GM12892 (cell line): ENCODE data around the gene PCTP. TPM values are rescaled to one million over a fixed set of nuclear protein-coding genes. Genes with fewer than 3 reads are reported as not detected.

Experiments
- DNase-seq: peaks from one replicate; pipeline ENCODE4 v3.0.0; 2011; ENCODE audit not compliant: insufficient read length
- FAIRE-seq: peaks from 2 replicates; lab custom pipeline; 2011; peaks lifted over from hg19 to GRCh38; lab: Jason Lieb, UNC
- POLR2A ChIP-seq: IDR thresholded peaks from 2 replicates; pipeline ENCODE4 v1.6.1; 2011; ENCODE audit warnings: low read depth, low read length, control low read depth
- POLR2AphosphoS5 ChIP-seq: IDR thresholded peaks from 2 replicates; pipeline ENCODE4 v1.6.1; 2011; ENCODE audit warnings: low read depth, low read length, control low read depth
- TAF1 ChIP-seq: IDR thresholded peaks from 2 replicates; pipeline ENCODE4 v1.6.1; 2011; ENCODE audit warnings: low read depth, mild to moderate bottlenecking, control low read depth, low read length, borderline replicate concordance
- polyA plus RNA-seq: library from polyadenylated mRNA; unstranded; fragments of >200 nt; gene quantifications from one replicate; pipeline ENCODE4 v1.2.1, GENCODE V29; 2012; ENCODE audit warnings: missing spikeins, inconsistent platforms; ENCODE audit not compliant: missing spikeins

PCTP gene
- polyA plus RNA-seq = 9.2 TPM

GRCh38 chr17:55750750-55751657, at the start of gene PCTP:
Gene PCTP (plus strand): TSS chr17:55751051. CDS start chr17:55751104, 53 bp downstream.
- TF ChIP-seq POLR2AphosphoS5 (no peak), POLR2A (peak; percentile 46; the same call in 1 of the 2 replicates), TAF1 (no peak)
- DNase-seq (peak; percentile 76), FAIRE-seq (peak; percentile 84)

DNA sequence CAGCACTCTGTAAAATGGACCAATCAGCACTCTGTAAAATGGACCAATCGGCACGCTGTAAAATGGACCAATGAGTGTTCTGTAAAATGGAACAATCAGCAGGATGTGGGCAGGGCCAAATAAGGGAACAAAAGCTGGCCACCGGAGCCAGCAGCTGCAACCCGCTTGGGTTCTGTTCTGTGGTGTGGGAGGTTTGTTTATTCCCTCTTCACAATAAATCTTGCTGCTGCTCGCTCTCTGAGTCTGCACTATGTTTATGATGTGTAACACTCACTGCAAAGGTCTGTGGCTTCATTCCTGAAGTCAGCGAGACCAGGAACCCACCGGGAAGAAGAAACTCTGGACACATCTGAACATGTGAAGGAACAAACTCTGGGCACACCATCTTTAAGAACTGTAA, 48.7 kb upstream of the PCTP start:
- TF ChIP-seq POLR2A = no peak
- TF ChIP-seq POLR2AphosphoS5 = no peak
- no peak for TF ChIP-seq TAF1
- FAIRE-seq (no peak), DNase-seq (no peak)

- peak; percentile 9 for FAIRE-seq
- DNase-seq = no peak
These were observed 46.5 kb upstream of the PCTP start for GRCh38 chr17:55704401-55704800.

GRCh38 chr17:55705847-55706246, 45.0 kb upstream of the PCTP start:
- no peak for DNase-seq
- TF ChIP-seq TAF1 (no peak), POLR2AphosphoS5 (no peak), POLR2A (no peak)
- FAIRE-seq = no peak

More at GRCh38 chr17:55704401-55704800, 46.5 kb upstream of the PCTP start:
- no peak for TF ChIP-seq TAF1
- no peak for TF ChIP-seq POLR2A
- no peak for TF ChIP-seq POLR2AphosphoS5

- FAIRE-seq (no peak), DNase-seq (no peak)
- TF ChIP-seq POLR2AphosphoS5 = no peak
- TF ChIP-seq POLR2A = no peak
- TF ChIP-seq TAF1 = no peak
These were observed 43.8 kb upstream of the PCTP start for GRCh38 chr17:55706808-55707773.

DNA sequence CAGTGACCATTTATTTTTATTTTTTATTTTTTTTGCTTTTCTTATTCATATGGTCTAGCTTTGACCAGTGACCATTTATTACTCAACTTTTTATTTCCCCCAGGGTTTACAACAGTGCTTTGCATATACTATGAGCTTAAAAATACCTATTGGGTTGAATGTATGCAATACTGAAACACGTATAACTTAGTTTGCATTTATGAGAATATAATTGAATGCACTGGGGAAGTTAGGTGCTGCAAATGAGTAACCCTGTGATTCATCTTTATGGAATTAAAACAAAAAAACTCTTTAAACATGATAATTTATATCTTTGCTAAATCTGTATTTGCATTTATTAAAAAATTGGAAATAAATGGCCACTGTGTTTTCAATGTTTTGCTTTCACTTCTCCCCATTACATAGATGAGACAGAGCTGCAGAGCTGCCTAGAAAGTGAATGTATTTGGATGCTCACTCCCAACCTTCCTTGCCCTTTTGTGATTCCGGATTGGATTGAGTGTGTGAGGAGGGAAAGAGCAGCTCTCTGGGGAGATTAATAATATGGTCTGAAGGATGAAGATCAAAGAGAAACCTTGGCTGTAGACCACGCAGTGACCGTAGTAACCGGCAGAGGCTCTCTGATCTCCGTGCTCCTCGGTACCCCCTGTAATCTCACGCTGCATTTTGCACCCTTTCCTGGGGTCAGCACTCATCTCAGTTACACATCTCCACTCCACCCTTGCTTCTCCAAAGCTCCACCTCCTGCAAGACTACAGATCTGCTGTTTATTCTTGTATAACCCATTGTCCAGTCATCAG, 42.5 kb upstream of the PCTP start:
- TF ChIP-seq POLR2A (no peak), TAF1 (no peak), POLR2AphosphoS5 (no peak)
- no peak for FAIRE-seq

DNA sequence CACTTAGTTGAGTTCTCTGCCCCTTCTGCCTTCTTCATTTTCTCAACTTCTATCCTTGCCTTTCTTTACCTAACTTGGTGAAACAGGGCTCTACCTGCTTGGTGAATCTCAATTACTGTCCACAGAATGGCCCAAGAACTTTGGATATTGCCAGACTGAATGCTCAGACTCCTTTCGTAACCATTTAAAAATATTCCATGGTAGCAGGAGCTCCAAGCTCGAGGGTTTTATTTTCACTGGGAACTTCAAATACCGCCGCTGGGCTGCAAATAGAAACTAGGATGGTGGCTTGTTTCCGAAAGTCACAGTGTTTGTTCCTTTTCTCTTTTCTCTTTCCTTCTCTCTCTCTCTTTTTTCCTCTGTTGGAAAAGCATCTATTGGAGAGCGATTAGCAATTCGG, 41.4 kb upstream of the PCTP start:
- FAIRE-seq = no peak
- TF ChIP-seq POLR2AphosphoS5 (no peak), TAF1 (no peak), POLR2A (no peak)
- DNase-seq = no peak

More for the DNA sequence above, 42.5 kb upstream of the PCTP start:
- DNase-seq = no peak

GRCh38 chr17:55709984-55710383, 40.9 kb upstream of the PCTP start:
- no peak for TF ChIP-seq POLR2A
- TF ChIP-seq TAF1 = no peak
- TF ChIP-seq POLR2AphosphoS5 = no peak
- FAIRE-seq (no peak), DNase-seq (no peak)

- FAIRE-seq (no peak), DNase-seq (no peak)
These were observed 40.4 kb upstream of the PCTP start for GRCh38 chr17:55710410-55710809.

DNA sequence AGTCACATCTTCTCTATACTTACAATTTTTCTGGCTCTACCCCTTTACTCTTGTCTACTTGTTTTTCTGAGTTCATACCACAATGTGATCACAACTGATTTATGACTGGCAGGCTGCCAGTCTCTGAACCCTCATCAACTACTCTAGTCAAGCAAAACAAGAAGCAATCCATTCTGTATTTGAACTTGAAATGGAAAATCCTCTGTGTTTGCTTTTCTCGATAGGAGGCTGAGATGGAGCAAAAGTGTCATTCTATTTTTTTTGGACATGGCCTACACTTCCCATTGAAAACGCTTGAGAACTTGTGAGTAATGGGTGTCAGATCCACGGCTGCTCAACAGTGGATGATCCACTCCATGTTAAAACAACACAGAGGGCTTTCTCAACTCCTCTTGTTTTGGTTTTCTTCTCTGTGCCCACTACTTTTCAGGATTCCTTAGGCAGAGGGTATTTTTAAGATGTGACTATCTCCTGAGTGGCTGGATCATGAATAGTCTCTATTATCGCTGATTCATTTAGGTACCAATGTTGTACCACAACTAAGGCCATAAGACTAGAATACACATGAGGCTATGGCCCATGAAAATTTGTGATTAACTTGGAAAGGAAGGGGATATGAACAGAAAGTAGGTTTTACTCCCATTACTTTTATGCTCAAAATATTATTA, 39.9 kb upstream of the PCTP start:
- DNase-seq (no peak), FAIRE-seq (no peak)
- no peak for TF ChIP-seq POLR2A
- TF ChIP-seq POLR2AphosphoS5 = no peak
- no peak for TF ChIP-seq TAF1

More at GRCh38 chr17:55710410-55710809, 40.4 kb upstream of the PCTP start:
- TF ChIP-seq POLR2AphosphoS5 = no peak
- no peak for TF ChIP-seq POLR2A
- TF ChIP-seq TAF1 = no peak
